Epithelial cell of proximal tubule (primary cell): Measurements from ENCODE around the gene PLXNB3. TPM values are rescaled to one million over a fixed set of nuclear protein-coding genes. Genes with fewer than 3 reads are reported as not detected.

Experiments used
- DNase-seq: peaks from one replicate; pipeline ENCODE4 v3.0.0-alpha.2; 2011; ENCODE audit warnings: low read depth
- H3K4me3 ChIP-seq: 2 replicates; pipeline ENCODE4 v1.5.1; 2011; ENCODE audit warnings: low read depth, mild to moderate bottlenecking, low read length
- total RNA-seq: library from RNA; depleted of rRNA; stranded (reverse); fragments of >200 nt; gene quantifications from 2 replicates; pipeline ENCODE4 v1.2.3, GENCODE V29; 2015
- TF ChIP-seq, protein P1 (sequence below): conservative IDR thresholded peaks from 2 replicates; pipeline ENCODE4 v1.5.1; 2012; ENCODE audit warnings: low read depth, mild to moderate bottlenecking, low read length

The PLXNB3 gene
- total RNA-seq, 1 donor from 2014 or later = 7.4 TPM

DNA sequence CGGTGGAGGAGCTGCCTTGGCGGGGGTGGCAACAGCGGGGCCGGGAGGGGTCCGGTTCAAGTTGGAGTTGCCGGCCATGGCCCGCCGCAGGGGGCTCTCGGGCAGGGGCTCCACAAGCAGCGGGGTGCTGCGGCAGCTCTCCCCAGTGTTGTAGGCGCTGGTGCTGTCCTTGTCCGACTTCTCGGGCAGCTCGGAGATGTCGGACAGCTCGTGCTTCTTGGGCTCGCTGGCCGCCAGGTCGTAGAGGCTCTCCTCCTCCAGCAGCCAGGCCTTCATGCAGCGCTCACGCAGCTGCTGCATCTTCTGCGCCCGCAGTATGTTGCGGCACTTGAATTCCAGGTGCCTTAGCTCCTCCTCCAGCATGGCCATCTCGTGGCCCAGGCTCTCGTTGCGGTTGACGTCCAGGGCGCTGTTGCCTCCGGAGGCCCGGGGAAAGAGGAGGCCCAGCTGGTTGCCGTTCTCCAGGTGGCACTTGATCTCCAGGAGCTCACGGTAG is 40.1 kb downstream of the PLXNB3 start:
- DNase-seq = no peak
- TF ChIP-seq, protein P1, sequence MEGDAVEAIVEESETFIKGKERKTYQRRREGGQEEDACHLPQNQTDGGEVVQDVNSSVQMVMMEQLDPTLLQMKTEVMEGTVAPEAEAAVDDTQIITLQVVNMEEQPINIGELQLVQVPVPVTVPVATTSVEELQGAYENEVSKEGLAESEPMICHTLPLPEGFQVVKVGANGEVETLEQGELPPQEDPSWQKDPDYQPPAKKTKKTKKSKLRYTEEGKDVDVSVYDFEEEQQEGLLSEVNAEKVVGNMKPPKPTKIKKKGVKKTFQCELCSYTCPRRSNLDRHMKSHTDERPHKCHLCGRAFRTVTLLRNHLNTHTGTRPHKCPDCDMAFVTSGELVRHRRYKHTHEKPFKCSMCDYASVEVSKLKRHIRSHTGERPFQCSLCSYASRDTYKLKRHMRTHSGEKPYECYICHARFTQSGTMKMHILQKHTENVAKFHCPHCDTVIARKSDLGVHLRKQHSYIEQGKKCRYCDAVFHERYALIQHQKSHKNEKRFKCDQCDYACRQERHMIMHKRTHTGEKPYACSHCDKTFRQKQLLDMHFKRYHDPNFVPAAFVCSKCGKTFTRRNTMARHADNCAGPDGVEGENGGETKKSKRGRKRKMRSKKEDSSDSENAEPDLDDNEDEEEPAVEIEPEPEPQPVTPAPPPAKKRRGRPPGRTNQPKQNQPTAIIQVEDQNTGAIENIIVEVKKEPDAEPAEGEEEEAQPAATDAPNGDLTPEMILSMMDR = no peak
- H3K4me3 ChIP-seq = no peak overlapping the region

DNA sequence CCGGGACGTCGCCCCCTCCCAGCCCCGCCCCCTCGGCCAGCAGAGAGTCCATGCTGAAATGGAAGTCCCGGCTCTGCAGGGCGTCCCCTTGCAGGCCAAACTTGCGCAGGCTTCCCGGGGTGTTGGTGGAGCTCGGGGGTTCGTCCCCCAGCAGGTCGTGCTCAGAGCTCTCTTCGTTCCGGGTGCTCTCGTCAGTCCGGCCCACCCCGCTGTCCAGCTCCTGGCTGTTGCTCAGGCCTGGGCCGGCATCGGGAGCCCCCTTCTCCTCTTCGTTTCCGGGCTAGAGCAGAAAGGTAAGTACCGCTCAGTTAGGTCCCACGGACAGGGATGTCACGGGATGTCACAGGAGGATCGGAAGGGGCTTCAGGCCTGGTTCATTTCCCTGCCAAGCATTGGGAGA is 40.6 kb downstream of the PLXNB3 start:
- DNase-seq = no peak
- TF ChIP-seq, protein P1 = no peak
- no peak overlapping the region for H3K4me3 ChIP-seq

DNA sequence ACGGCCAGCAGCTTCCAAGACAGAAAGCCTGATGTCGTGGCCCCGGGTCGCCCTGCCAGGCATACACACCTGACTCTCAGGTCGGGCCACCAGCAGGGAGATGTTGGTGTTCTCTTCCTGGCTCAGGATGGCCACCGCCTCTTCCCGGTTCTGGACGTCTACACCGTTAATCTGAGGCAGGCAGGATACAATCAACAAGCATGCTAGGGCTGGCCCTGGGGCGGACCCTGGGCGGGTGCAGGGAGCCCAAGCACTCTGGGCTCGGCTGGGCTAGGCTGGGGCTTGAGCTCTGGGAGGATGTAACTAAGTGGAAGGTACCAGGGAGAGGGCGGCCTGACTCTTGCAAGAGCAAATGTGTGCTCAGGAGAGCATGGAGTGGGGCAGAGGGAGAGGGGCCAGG is 41.4 kb downstream of the PLXNB3 start:
- DNase-seq = no peak
- TF ChIP-seq, protein P1 = no peak
- no peak overlapping the region for H3K4me3 ChIP-seq

DNA sequence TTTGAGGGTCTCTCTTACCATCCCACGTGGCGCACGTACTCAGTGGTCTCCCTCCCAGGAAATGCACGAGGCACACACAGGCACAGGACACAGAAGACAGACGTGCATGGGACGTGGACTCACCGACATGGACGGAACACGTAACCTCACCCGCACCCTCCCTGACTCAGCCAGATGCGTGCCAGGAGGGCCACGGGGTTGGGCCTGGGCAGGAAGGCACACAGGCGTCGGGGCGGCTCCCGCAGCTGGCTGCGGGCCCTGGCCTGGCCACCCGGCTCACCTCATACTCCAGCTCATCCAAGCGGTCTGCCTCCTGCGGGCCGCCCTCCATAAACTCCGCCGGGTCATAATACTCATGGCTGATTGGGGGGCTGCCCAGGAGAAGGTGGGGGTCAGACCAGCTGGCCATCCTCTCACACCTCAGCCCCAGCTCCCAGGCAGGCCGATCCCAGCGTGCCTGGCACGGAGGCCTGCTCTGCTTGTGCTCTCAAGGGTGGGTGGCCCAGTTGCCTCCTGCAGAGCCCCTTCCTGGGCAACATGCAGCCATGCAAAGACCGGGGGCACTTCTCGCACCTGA is 43.0 kb downstream of the PLXNB3 start:
- no peak overlapping the region for H3K4me3 ChIP-seq
- TF ChIP-seq, protein P1 = no peak
- no peak for DNase-seq

DNA sequence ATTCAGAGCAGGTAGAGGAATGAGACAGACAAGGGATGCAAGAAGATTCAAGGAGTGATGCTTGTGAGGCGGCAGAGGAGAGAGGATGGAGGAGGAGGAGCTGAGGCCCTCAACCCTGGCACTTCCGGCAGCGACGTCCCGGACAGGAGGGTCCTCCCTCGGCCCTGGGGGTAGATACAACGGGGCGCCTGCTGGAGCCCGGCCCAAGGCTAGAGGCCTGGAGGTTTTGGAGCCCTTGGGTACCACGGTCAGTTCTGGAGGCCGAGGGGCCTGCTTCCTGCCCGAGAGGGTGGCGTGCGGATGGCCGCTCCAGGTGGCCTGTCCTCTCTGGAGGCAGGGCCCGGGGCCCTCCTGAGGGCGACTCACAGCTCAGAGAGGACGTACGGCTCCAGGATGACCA is 43.9 kb downstream of the PLXNB3 start:
- TF ChIP-seq, protein P1 = no peak

DNA sequence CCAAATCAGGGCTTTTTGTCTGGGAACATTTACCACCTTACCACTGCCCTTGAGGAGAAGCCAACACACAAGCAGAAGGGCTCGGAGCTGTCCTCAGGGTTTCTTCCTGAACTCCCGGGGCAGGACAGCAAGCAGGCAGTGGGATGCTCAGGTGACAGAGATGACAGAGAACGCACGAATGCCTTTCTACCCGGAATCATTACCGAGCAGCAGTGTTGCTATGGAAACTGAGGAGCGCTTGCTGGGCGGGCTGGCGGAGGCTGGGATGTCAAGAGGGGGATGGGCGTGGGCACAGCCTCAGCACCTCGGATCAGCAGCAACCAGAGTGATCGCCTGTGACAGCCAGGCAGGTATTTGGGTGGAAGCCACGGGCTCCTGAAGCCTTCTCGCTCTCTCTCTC is 48.2 kb downstream of the PLXNB3 start:
- TF ChIP-seq, protein P1 = no peak
- no peak for DNase-seq
- H3K4me3 ChIP-seq = no peak overlapping the region

More for the DNA sequence above, 43.9 kb downstream of the PLXNB3 start:
- H3K4me3 ChIP-seq = no peak overlapping the region
- no peak for DNase-seq

DNA sequence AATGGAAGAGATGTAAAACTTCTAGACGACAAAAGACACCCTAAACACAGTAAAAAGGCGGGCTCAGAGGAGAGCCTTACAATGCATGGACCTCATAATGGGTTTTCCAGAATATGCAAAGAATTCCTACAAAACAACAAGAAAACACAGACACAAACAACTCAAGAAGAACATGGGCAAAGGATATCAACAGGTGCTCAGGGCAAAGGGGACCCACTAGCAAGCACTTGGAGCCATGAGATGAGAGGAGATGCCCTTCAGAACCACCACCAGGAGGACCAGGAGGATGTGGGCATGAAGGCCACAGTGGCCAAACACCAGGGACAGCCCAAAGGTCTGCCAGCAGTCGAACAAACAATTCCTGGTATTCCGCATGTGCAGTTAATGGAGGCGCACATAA is 49.1 kb downstream of the PLXNB3 start:
- TF ChIP-seq, protein P1 = no peak
- no peak for DNase-seq
- H3K4me3 ChIP-seq = no peak overlapping the region
